ENCODE results near the gene PDP2. TPM values are rescaled to one million over a fixed set of nuclear protein-coding genes. Genes with fewer than 3 reads are reported as not detected.
A peak's percentile ranks its signal among the peaks of the same experiment; 100 is the strongest.

Gene PDP2
- total RNA-seq, 1 experiment from 2014 or later, result 28.4 TPM

- TF ChIP-seq PREB (CRISPR knock-in tag; IDR thresholded peaks at IDR 0.05; ENCODE audit: borderline replicate concordance), result no peak
- TF ChIP-seq JAZF1 (CRISPR knock-in tag; IDR thresholded peaks at IDR 0.05), result no peak
- peak; percentile 55; the same call in 1 of the 2 replicates for TF ChIP-seq ZNF423 (CRISPR knock-in tag; IDR thresholded peaks at IDR 0.05)
- TF ChIP-seq GABPB1 (CRISPR knock-in tag; IDR thresholded peaks at IDR 0.05), result peak; percentile 69
- TF ChIP-seq JUN (CRISPR knock-in tag; IDR thresholded peaks at IDR 0.05), result no peak
- no peak for TF ChIP-seq FOXK1 (CRISPR knock-in tag; IDR thresholded peaks at IDR 0.05)
- TF ChIP-seq, protein P1, sequence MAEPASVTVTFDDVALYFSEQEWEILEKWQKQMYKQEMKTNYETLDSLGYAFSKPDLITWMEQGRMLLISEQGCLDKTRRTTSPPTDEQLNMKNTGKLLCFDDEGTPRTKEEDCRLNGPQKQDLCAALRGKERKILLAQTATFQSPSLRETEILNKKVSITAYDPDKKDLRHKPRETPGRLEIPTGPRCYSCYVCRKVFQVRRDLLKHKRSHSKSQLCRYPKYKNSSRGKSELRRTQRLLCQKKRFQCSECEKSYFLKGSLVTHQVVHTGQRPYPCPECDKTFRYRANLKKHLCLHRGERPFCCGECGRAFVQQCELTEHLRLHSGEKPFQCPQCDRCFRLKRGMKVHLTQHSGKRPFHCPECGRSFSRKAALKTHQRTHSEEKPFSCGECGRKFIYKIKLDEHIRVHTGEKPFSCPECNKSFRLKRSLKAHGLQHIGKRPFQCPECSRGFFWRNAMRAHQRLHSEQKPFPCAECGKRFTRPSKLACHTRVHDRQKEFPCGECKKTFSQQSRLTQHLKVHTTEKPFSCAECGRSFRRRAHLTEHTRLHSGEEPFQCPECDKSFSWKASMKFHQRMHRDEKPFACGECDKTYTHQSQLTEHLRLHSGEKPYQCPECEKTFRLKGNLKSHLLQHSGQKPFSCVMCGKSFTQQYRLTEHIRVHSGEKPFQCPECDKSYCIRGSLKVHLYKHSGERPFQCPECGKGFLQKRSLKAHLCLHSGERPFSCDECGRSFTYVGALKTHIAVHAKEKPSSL (CRISPR knock-in tag; conservative IDR thresholded peaks at IDR 0.05), result no peak
- TF ChIP-seq SP1 (CRISPR knock-in tag; conservative IDR thresholded peaks at IDR 0.05), result peak; percentile 62; the same call in 1 of the 2 replicates
- TF ChIP-seq MYBL2 (CRISPR knock-in tag; IDR thresholded peaks at IDR 0.05), result 0 out of 2 replicates have a peak, but pooled peaks have one; percentile 0
- no peak for TF ChIP-seq SOX15 (CRISPR knock-in tag; IDR thresholded peaks at IDR 0.05)
These were observed 7.2 kb upstream of the PDP2 start (continued) for GRCh38 chr16:66872943-66873684.

DNA sequence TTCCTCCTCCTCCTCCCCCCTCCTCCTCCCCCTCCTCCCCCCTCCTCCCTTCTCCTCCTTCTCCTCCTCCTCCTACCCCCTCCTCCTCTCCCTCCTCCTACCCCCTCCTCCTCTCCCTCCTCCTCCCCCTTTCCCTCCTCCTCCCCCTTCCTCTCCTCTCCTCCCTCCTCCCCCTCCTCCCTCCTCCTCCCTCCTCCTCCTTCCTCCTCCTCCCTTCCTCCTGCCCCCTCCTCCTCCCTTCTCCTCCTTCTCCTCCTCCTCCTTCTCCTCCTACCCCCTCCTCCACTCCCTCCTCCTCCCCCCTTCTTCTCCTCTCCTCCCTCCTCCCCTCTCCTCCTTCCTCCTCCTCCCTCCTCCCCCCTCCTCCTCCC, 6.6 kb upstream of the PDP2 start:
- no peaks in the 10 kb centered on the region for H3K9me3 Mint-ChIP-seq
- H3K4me1 Mint-ChIP-seq, result peaks cover 14% of the 10 kb centered on the region
- no peak for ATAC-seq
- TF ChIP-seq ZNF263 (CRISPR knock-in tag; IDR thresholded peaks at IDR 0.05; ENCODE audit: low read depth), result peak; percentile 74
- no peak for TF ChIP-seq OVOL2 (CRISPR knock-in tag; IDR thresholded peaks at IDR 0.05; ENCODE audit: borderline replicate concordance)
- no peak for TF ChIP-seq JAZF1 (CRISPR knock-in tag; IDR thresholded peaks at IDR 0.05)
- no peak overlapping the region for H3K4me3 Mint-ChIP-seq
- no peaks in the 10 kb centered on the region for H3K36me3 Mint-ChIP-seq
- POLR2A ChIA-PET, result interaction anchor here (1.1 to 1.5 kb wide), 3 partner anchors 8 to 42 kb away, joined by 3 to 5 read pairs (median 4); partner anchors contain the start of gene NAE1
- CTCF ChIA-PET, result interaction anchor here (0.8 to 3.7 kb wide), 33 partner anchors 8 to 467 kb away, joined by 3 to 74 read pairs (median 5); partner anchors contain the start of genes CA7, NAE1 and PDP2
- DNase-seq (ENCODE audit: low spot score), result no peak
- no peak overlapping the region for H3K27ac Mint-ChIP-seq
- H3K27me3 Mint-ChIP-seq (ENCODE audit: low read depth), result peaks cover 14% of the 10 kb centered on the region

GRCh38 chr16:66874079-66874775, 6.1 kb upstream of the PDP2 start:
- H3K9me3 Mint-ChIP-seq, result no peaks in the 10 kb centered on the region
- H3K4me1 Mint-ChIP-seq, result peaks cover 14% of the 10 kb centered on the region
- H3K4me3 Mint-ChIP-seq, result no peak overlapping the region
- peak overlapping the region; percentile 45; the same call in 1 of the 2 replicates for H3K27ac Mint-ChIP-seq
- DNase-seq (ENCODE audit: low spot score), result no peak
- ATAC-seq, result no peak
- POLR2A ChIA-PET, result interaction anchor here (0.6 kb wide), 2 partner anchors 364 to 1390 kb away, joined by 3 to 9 read pairs; partner anchors contain the start of gene SLC7A6
- H3K36me3 Mint-ChIP-seq, result no peaks in the 10 kb centered on the region
- peaks cover 15% of the 10 kb centered on the region for H3K27me3 Mint-ChIP-seq (ENCODE audit: low read depth)
- CTCF ChIA-PET, result interaction anchor here (0.7 to 3.2 kb wide), 7 partner anchors 39 to 285 kb away, joined by 4 to 21 read pairs (median 5); partner anchors contain the start of gene NAE1
- TF ChIP-seq ERG (CRISPR knock-in tag; IDR thresholded peaks at IDR 0.05), result no peak
- no peak for TF ChIP-seq EMX1 (CRISPR knock-in tag; IDR thresholded peaks at IDR 0.05)
- TF ChIP-seq, protein P1 (CRISPR knock-in tag; conservative IDR thresholded peaks at IDR 0.05), result no peak
- no peak for TF ChIP-seq SP1 (CRISPR knock-in tag; conservative IDR thresholded peaks at IDR 0.05)
- no peak for TF ChIP-seq NFYB (CRISPR knock-in tag; conservative IDR thresholded peaks at IDR 0.05; ENCODE audit: low read depth)
- TF ChIP-seq ZNF317 (CRISPR knock-in tag; IDR thresholded peaks at IDR 0.05; ENCODE audit: borderline replicate concordance, low read depth), result no peak
- TF ChIP-seq CBFB (CRISPR knock-in tag; IDR thresholded peaks at IDR 0.05; ENCODE audit: low read depth), result no peak
- no peak for TF ChIP-seq ARID4B (CRISPR knock-in tag; IDR thresholded peaks at IDR 0.05; ENCODE audit: borderline replicate concordance)
- TF ChIP-seq GRHL2 (CRISPR knock-in tag; IDR thresholded peaks at IDR 0.05; ENCODE audit: insufficient replicate concordance, severe bottlenecking), result no peak

All from WTC11 (cell line).